H7 (cell line): Measurements from ENCODE around the gene ZNF440. TPM values are rescaled to one million over a fixed set of nuclear protein-coding genes. Genes with fewer than 3 reads are reported as not detected.
"Not testable (repeated sequence)": the region's sequence is repeated elsewhere in the genome, so short reads cannot be mapped to it uniquely, and the experiment has no call there.

Source experiments
- DNase-seq: peaks from one replicate; pipeline ENCODE4 v3.0.0; 2012
- H3K27me3 ChIP-seq: 2 replicates; pipeline ENCODE4 v1.6.0; 2011; ENCODE audit warnings: mild to moderate bottlenecking, low read length; ENCODE audit not compliant: control insufficient read depth, insufficient read depth
- H3K36me3 ChIP-seq: replicated peaks from 2 replicates; pipeline ENCODE4 v1.5.1; 2011; ENCODE audit warnings: low read length; ENCODE audit not compliant: control insufficient read depth, insufficient read depth
- H3K4me3 ChIP-seq: 2 replicates; pipeline ENCODE4 v1.5.1; 2011; ENCODE audit warnings: low read depth, mild to moderate bottlenecking, control low read depth, low read length, moderate library complexity; ENCODE audit not compliant: insufficient read depth
- total RNA-seq: library from RNA; depleted of rRNA; stranded (reverse); fragments of >200 nt; shearing (Covaris generic); gene quantifications from 2 replicates; pipeline ENCODE4 v1.2.3, GENCODE V29; 2014

Gene ZNF440
- total RNA-seq, 1 experiment from 2014 or later = 0.55 TPM

GRCh38 chr19:11848594-11849469 lies 34.8 kb downstream of the ZNF440 start, which contains the start of gene ZNF439:
Gene ZNF439, plus strand, starts transcription at chr19:11848726. Its CDS starts 142 bp downstream, at chr19:11848868.
- Histone ChIP-seq H3K27me3 (no peaks in the 10 kb centered on the region), H3K36me3 (no peaks in the 10 kb centered on the region), H3K4me3 (peak within 1 kb of the TSS; percentile 23; the same call in 1 of the 2 replicates)
- peak; percentile 94 for DNase-seq

DNA sequence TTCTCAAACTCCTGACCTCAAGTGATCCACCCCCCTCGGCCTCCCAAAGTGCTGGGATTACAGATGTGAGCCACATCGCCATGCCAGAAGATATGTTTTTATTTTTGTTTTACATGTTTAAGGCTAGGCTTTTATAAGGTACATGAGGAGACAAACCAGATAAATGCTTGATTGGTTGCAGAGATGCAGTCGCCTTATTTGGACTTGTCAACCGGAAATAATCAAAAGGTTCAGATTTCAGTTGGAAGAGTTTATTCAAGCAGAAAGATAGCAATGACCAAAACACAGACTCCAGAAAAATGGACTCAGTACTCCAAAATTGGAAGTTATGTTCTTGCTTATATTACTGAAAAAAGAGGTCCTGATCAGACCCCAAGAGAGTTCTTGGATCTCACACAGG lies 36.2 kb downstream of the ZNF440 start:
- DNase-seq, H3K36me3 ChIP-seq, H3K27me3 ChIP-seq, H3K4me3 ChIP-seq: not testable (repeated sequence)

DNA sequence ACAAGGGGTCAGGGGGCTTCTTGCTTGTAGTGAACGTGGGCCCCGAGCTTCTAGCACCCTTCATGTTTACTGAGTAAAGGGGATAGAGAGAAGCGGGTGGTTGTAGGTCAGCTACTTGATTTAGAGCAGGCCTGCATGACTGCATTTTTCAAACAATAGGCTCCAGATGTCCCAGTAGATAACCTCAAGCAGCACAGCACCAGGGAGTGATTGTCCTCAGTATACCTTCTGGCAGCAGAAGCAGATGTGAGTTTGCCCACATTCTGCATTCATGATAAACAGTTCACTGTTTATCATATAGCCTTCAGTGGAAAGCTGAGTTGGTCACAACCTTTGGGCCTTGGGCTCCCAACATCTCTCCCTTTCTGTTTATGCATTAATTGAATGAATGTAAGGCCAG lies 39.3 kb downstream of the ZNF440 start:
- DNase-seq = no peak
- no peaks in the 10 kb centered on the region for H3K36me3 ChIP-seq

DNA sequence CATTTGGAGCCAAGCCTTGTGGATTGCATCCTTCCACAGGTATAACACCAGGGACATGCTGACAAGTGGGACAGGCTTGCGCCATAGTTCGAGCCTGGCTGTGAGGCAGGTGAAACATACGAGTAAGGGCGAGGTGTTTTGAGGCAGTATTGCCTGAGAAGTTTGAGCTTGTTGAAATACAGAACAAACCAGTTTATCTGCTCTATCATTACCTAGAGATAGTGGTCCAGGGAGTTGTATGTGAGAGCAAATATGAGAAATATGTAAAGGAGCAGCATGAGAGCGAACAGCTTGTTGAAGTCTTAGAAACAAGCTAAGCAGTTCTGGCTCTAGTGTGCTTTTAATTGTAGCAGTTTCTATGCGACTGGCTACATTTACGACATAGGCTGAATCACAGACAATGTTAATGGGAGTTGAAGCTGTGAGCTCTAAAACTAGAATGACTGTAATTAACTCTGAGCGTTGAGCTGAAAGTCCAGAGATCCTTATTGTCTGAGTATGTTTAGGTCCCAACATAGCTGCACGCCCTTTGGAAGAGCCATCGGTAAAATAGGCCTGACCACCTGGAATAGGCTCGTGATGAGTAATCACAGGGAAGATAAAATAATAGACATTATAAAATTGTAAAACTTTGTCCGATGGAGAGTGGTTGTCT lies 42.6 kb downstream of the ZNF440 start:
- no peak for DNase-seq
- Histone ChIP-seq H3K36me3 (no peaks in the 10 kb centered on the region), H3K4me3 (no peak overlapping the region), H3K27me3 (no peaks in the 10 kb centered on the region)

More for the DNA sequence above, 39.3 kb downstream of the ZNF440 start:
- Histone ChIP-seq H3K27me3 (no peaks in the 10 kb centered on the region), H3K4me3 (no peak overlapping the region)

GRCh38 chr19:11860721-11861120 lies 46.6 kb downstream of the ZNF440 start:
- H3K36me3 ChIP-seq = no peaks in the 10 kb centered on the region
- H3K27me3 ChIP-seq = no peaks in the 10 kb centered on the region
- H3K4me3 ChIP-seq = no peak overlapping the region
- no peak for DNase-seq

DNA sequence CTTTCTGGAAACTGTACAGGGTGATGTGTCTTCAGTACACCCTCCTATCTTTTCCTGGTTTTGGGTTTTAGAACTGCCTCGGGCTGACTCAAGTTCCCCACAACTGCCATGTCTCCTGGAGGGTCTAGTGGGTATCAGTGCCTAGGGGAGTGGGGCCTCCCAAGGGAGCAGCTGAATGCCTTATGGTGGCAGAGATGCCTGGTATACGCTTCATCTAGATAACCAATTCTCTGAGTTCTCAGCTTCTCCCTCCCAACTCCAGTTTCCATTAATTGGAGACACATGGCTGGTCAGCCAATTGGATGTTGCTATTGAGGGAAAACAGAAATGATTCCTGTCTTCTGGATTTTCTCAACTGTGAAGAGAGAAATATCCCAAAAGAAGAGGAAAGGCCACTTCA lies 47.2 kb downstream of the ZNF440 start:
- no peak for DNase-seq
- Histone ChIP-seq H3K4me3 (no peak overlapping the region), H3K27me3 (no peaks in the 10 kb centered on the region)

GRCh38 chr19:11867766-11868165 lies 53.7 kb downstream of the ZNF440 start:
- not testable (repeated sequence) for H3K27me3 ChIP-seq, H3K4me3 ChIP-seq, DNase-seq, H3K36me3 ChIP-seq

More for the DNA sequence above, 47.2 kb downstream of the ZNF440 start:
- no peaks in the 10 kb centered on the region for H3K36me3 ChIP-seq

- H3K4me3 ChIP-seq = no peak overlapping the region
- H3K27me3 ChIP-seq = no peaks in the 10 kb centered on the region
- no peaks in the 10 kb centered on the region for H3K36me3 ChIP-seq
- no peak for DNase-seq
Observed at GRCh38 chr19:11868188-11868587, 54.1 kb downstream of the ZNF440 start.

DNA sequence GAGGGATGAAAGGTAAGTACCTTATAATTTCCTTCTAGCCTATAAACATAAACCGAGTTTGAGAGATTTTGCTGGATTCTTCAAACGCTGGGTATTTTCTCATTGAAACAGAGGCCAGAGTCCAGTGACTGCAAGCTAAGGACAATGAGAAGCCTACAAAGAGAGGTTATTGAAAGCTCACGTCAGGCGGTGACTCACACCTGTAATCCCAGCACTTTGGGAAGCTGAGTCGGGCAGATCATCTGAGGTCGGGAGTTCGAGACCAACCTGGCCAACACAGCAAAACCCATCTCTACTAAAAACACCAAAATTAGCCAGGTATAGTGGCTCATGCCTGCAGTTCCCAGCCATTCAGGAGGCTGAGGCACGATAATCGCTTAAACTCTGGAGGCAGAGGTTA lies 58.6 kb downstream of the ZNF440 start:
- no peak for DNase-seq
- H3K36me3 ChIP-seq = no peaks in the 10 kb centered on the region
- no peaks in the 10 kb centered on the region for H3K27me3 ChIP-seq
- H3K4me3 ChIP-seq = no peak overlapping the region

GRCh38 chr19:11873762-11874161 lies 59.7 kb downstream of the ZNF440 start:
- H3K4me3 ChIP-seq = no peak overlapping the region
- no peaks in the 10 kb centered on the region for H3K36me3 ChIP-seq
- DNase-seq = no peak
- H3K27me3 ChIP-seq = no peaks in the 10 kb centered on the region

- not testable (repeated sequence) for H3K27me3 ChIP-seq, H3K4me3 ChIP-seq, H3K36me3 ChIP-seq
- peak; percentile 60 for DNase-seq
Observed at GRCh38 chr19:11879687-11880266, 65.7 kb downstream of the ZNF440 start.

GRCh38 chr19:11880598-11880997 lies 66.5 kb downstream of the ZNF440 start:
- DNase-seq = no peak
- Histone ChIP-seq H3K36me3 (no peaks in the 10 kb centered on the region), H3K4me3 (no peak overlapping the region), H3K27me3 (peaks cover 2% of the 10 kb centered on the region; the same call in 1 of the 2 replicates)

DNA sequence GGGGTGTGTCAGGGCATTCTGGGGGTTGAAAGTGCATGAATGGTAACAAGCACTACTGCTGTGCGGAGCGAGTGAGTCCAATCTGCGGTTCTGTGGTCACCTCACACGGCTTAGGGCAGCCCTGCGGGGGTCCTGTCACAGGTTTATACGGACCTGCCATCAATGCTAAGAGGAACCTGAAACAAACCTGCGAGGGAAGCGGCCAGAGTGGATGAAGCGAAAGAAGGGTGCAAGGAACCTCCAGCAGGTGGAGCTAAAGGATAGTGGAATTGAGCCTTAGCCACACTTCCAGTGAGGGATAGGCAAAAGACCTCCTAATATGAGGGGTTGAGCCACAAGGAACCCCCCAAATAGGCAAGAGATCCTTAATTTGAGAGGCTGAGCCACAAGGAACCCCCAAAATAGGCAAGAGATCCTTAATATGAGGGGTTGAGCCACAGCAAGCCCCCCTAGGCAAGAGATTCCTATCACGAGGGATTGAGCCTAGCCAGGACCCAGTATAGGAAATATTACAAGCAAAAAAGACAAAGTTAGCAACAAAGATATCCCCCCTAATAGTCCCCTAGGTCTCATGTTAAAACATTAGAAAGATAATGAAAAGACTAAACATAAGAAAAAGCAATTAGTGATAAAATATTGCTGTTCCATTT lies 67.2 kb downstream of the ZNF440 start:
- peak; percentile 80 for DNase-seq
- no peaks in the 10 kb centered on the region for H3K36me3 ChIP-seq

DNA sequence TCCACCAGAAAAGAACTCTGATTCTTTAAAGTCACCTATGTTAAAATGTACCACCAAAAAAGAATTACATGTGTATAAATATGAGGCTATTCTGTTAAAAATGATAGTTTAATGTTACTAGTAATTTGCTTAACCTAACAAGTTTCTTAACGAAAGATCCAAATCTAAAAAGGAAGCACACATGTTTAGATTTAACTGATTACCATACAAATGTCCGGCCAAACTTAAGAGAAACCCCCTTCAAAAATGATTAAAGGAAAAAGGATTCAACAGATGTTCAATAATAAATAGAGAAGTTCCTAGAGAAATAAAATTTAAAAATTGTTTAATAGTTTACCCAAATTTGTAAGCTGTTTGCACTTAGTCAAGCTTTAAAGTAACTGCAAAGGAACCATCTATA lies 68.5 kb downstream of the ZNF440 start:
- Histone ChIP-seq H3K27me3 (peaks cover 2% of the 10 kb centered on the region; the same call in 1 of the 2 replicates), H3K36me3 (no peaks in the 10 kb centered on the region), H3K4me3 (no peak overlapping the region)
- no peak for DNase-seq

More for the DNA sequence above, 67.2 kb downstream of the ZNF440 start:
- Histone ChIP-seq H3K27me3 (peaks cover 2% of the 10 kb centered on the region; the same call in 1 of the 2 replicates), H3K4me3 (no peak overlapping the region)
